HCT116 (cell line): ENCODE data around the gene TMEM131. TPM values are rescaled to one million over a fixed set of nuclear protein-coding genes. Genes with fewer than 3 reads are reported as not detected.
"Not testable (repeated sequence)": the region's sequence is repeated elsewhere in the genome, so short reads cannot be mapped to it uniquely, and the experiment has no call there.

ENCODE experiments used
- ATAC-seq: fragments of 200-7000 bp; cut with Tn5 transposase; 2 replicates; pipeline ENCODE4 v1.9.1; 2020; ENCODE audit warnings: mild to moderate bottlenecking, moderate library complexity
- BruUV-seq: library from RNA; stranded (reverse); fragments of 400-500 nt; replicated peaks from 2 replicates; lab custom pipeline; 2021; lab: Mats Ljungman, UMichigan
- CTCF ChIA-PET: fragments of 300-600 bp; sonication (Branson Sonifier 250); formaldehyde crosslinking; loops from one replicate; lab custom pipeline; 2021; ENCODE audit warnings: antibody characterized with exemption; lab: Charles Lee
- POLR2A ChIA-PET: fragments of 300-600, 350-600 bp; sonication (Branson Sonifier 250); formaldehyde crosslinking; loops from one replicate; lab custom pipeline; 2021; ENCODE audit warnings: antibody characterized with exemption; lab: Charles Lee
- RAD21 ChIA-PET, 2 experiments: fragments of 300-600 bp; sonication (Branson Sonifier 250); formaldehyde crosslinking; loops; one replicate each; lab custom pipeline; 2023; ENCODE audit warnings: low total read pairs in 2 of 2; ENCODE audit not compliant: uncharacterized antibody in 2 of 2, unreplicated experiment in 2 of 2, low non-redundant PET in 1 of 2; lab: Charles Lee
- DNase-seq: peaks from one replicate; pipeline ENCODE4 v3.0.0-alpha.2; 2010; ENCODE audit warnings: low read depth, low spot score
- H2AFZ ChIP-seq: fragments of 200-600 bp; shearing (Covaris generic), sonication (generic); 2 replicates; pipeline ENCODE4 v1.6.1; 2017; ENCODE audit warnings: low read depth, mixed run types, mixed read lengths, antibody characterized with exemption, low read length; ENCODE audit not compliant: poor library complexity, severe bottlenecking
- H3K27ac ChIP-seq: 2 replicates; pipeline ENCODE4 v1.5.1; 2012; ENCODE audit warnings: low read depth, low read length
- H3K27me3 ChIP-seq: fragments of 200-600 bp; sonication (generic); 2 replicates; pipeline ENCODE4 v1.6.1; 2016; ENCODE audit warnings: mixed run types, low read length, mixed read lengths; ENCODE audit not compliant: insufficient read depth
- H3K36me3 ChIP-seq, 2 experiments: fragments of 200-500 bp in 1 of 2; fragments of 200-600 bp in 1 of 2; sonication (Bioruptor generic) in 1 of 2; sonication (generic) in 1 of 2; 2 replicates each; pipeline versions ENCODE4 v1.5.1 to v1.6.1; 2014 to 2016; ENCODE audit warnings: low read length in 2 of 2, inconsistent platforms in 1 of 2, mixed read lengths in 1 of 2, mixed run types in 1 of 2; ENCODE audit not compliant: insufficient read depth in 2 of 2, control insufficient read depth in 1 of 2
- H3K4me1 ChIP-seq, 2 experiments: fragments of 200-600 bp in 1 of 2; sonication (generic) in 1 of 2; 2 replicates each; pipeline versions ENCODE4 v1.5.1 to v1.6.1; 2012 to 2017; ENCODE audit warnings: low read length in 2 of 2, inconsistent platforms in 1 of 2, mild to moderate bottlenecking in 1 of 2, mixed read lengths in 1 of 2, mixed run types in 1 of 2, moderate library complexity in 1 of 2; ENCODE audit not compliant: insufficient read depth in 2 of 2, control insufficient read depth in 1 of 2
- H3K4me2 ChIP-seq: fragments of 200-600 bp; sonication (generic); 2 replicates; pipeline ENCODE4 v1.6.1; 2017; ENCODE audit warnings: mixed run types, low read length, mixed read lengths
- H3K4me3 ChIP-seq, 2 experiments: fragments of 200-600 bp in 1 of 2; sonication (generic) in 1 of 2; replicated peaks in 1 of 2; 2 replicates each; pipeline ENCODE4 v1.5.1; 2011 to 2016; ENCODE audit warnings: low read length in 2 of 2, control low read depth in 1 of 2, low read depth in 1 of 2, mild to moderate bottlenecking in 1 of 2, mixed read lengths in 1 of 2, mixed run types in 1 of 2
- H3K79me2 ChIP-seq: fragments of 200-600 bp; sonication (generic); 2 replicates; pipeline ENCODE4 v1.6.1; 2017; ENCODE audit warnings: mild to moderate bottlenecking, mixed run types, low read length, moderate library complexity, mixed read lengths; ENCODE audit not compliant: insufficient read depth
- H3K9ac ChIP-seq: fragments of 200-600 bp; sonication (generic); 2 replicates; pipeline ENCODE4 v1.6.1; 2016; ENCODE audit warnings: low read length, mixed read lengths
- H3K9me2 ChIP-seq: fragments of 200-600 bp; sonication (generic), shearing (Covaris generic); 2 replicates; pipeline ENCODE4 v1.6.1; 2017; ENCODE audit warnings: mixed run types, mild to moderate bottlenecking, moderate library complexity; ENCODE audit not compliant: insufficient read depth
- H3K9me3 ChIP-seq, 2 experiments: fragments of 200-500 bp in 1 of 2; fragments of 200-600 bp in 1 of 2; sonication (Bioruptor generic) in 1 of 2; sonication (generic) in 1 of 2; 2 replicates each; pipeline ENCODE4 v1.6.1; 2014 to 2017; ENCODE audit warnings: low read length in 2 of 2, mixed read lengths in 2 of 2, inconsistent platforms in 1 of 2, low read depth in 1 of 2, mild to moderate bottlenecking in 1 of 2, mixed run types in 1 of 2, moderate library complexity in 1 of 2; ENCODE audit not compliant: control insufficient read depth in 1 of 2, insufficient read depth in 1 of 2
- H4K20me1 ChIP-seq: fragments of 200-600 bp; sonication (generic), shearing (Covaris generic); 2 replicates; pipeline ENCODE4 v1.6.1; 2017; ENCODE audit warnings: mixed run types, mild to moderate bottlenecking, moderate library complexity; ENCODE audit not compliant: insufficient read depth
- CTCF ChIP-seq, 3 experiments: fragments of 200-600 bp in 1 of 3; sonication (generic) in 1 of 3; IDR thresholded peaks in 2 of 3; conservative IDR thresholded peaks in 1 of 3; 2 replicates each; pipeline ENCODE4 v1.5.1; 2012 to 2017; ENCODE audit warnings: low read depth in 2 of 3, low read length in 2 of 3, antibody characterized with exemption in 1 of 3, borderline replicate concordance in 1 of 3, control low read depth in 1 of 3, mild to moderate bottlenecking in 1 of 3, mixed read lengths in 1 of 3, mixed run types in 1 of 3, moderate library complexity in 1 of 3; ENCODE audit not compliant: insufficient read depth in 1 of 3
- EZH2 ChIP-seq: fragments of 200-600 bp; sonication (generic); IDR thresholded peaks from 2 replicates; pipeline ENCODE4 v1.6.1; 2017; ENCODE audit warnings: antibody characterized with exemption, mixed run types
- EZH2phosphoT487 ChIP-seq: fragments of 200-600 bp; IDR thresholded peaks from 2 replicates; pipeline ENCODE4 v1.6.1; 2018; ENCODE audit warnings: antibody characterized with exemption, borderline replicate concordance
- POLR2A ChIP-seq: IDR thresholded peaks from 2 replicates; pipeline ENCODE4 v1.7.0; 2011; ENCODE audit warnings: borderline replicate concordance; ENCODE audit not compliant: insufficient read depth, insufficient read length; ENCODE audit errors: extremely low read depth
- RAD21 ChIP-seq: IDR thresholded peaks from 2 replicates; pipeline ENCODE4 v1.6.1; 2012; ENCODE audit warnings: low read depth, mild to moderate bottlenecking
- SIN3A ChIP-seq: IDR thresholded peaks from 2 replicates; pipeline ENCODE4 v1.6.1; 2012; ENCODE audit warnings: low read depth
- SRF ChIP-seq: IDR thresholded peaks from 2 replicates; pipeline ENCODE4 v1.6.1; 2012; ENCODE audit warnings: low read depth
- YY1 ChIP-seq: IDR thresholded peaks from 2 replicates; pipeline ENCODE4 v1.6.1; 2011; ENCODE audit warnings: low read length, low read depth, moderate library complexity, mild to moderate bottlenecking; ENCODE audit not compliant: insufficient replicate concordance; ENCODE audit errors: extremely low read depth
- intact Hi-C: fragments of 100-400 bp; cut with micrococcal nuclease; formaldehyde crosslinking; loops from 2 replicates; pipeline ENCODE4 v1.10.0; 2022
- total RNA-seq: library from RNA; stranded (reverse); gene quantifications from one replicate; pipeline ENCODE4 v1.2.1, GENCODE V29; 2021; ENCODE audit not compliant: unreplicated experiment
- TF ChIP-seq, protein P1 (sequence below): IDR thresholded peaks from 2 replicates; pipeline ENCODE4 v1.6.1; 2012

Gene TMEM131
- total RNA-seq, 1 experiment from 2014 or later: 51.5 TPM

GRCh38 chr2:97712693-97713295 lies 283.0 kb downstream of the TMEM131 start:
- Histone ChIP-seq H3K4me3 (no peak overlapping the region), H4K20me1 (no peaks in the 10 kb centered on the region), H3K9me2 (no peaks in the 10 kb centered on the region), H3K27ac (no peak overlapping the region), H3K79me2 (no peaks in the 10 kb centered on the region), H3K4me1 (peaks cover 0 to 6% of the 10 kb centered on the region in 2 experiments; a peak in 2 of 4 replicates), H3K36me3 (no peaks in the 10 kb centered on the region), H3K9ac (no peak overlapping the region), H3K4me2 (no peak overlapping the region), H3K9me3 (no peaks in the 10 kb centered on the region), H2AFZ (no peak overlapping the region), H3K27me3 (no peaks in the 10 kb centered on the region)
- ChIA-PET CTCF (no interaction called here), POLR2A (no interaction called here), RAD21 (no interaction called here)
- no peak for DNase-seq
- no peak for TF ChIP-seq POLR2A
- intact Hi-C loops: no loop called here
- ATAC-seq: no peak
- no TSS peak for BruUV-seq

GRCh38 chr2:97712175-97712574 lies 283.6 kb downstream of the TMEM131 start:
- H3K9me2 ChIP-seq, RAD21 ChIA-PET, POLR2A ChIA-PET, H4K20me1 ChIP-seq, H3K27me3 ChIP-seq, H3K4me3 ChIP-seq, H3K79me2 ChIP-seq, intact Hi-C loops, H3K9ac ChIP-seq, H3K4me1 ChIP-seq, CTCF ChIA-PET, H3K9me3 ChIP-seq, DNase-seq, H2AFZ ChIP-seq, ATAC-seq, H3K27ac ChIP-seq, H3K4me2 ChIP-seq, BruUV-seq, H3K36me3 ChIP-seq: not testable (repeated sequence)

DNA sequence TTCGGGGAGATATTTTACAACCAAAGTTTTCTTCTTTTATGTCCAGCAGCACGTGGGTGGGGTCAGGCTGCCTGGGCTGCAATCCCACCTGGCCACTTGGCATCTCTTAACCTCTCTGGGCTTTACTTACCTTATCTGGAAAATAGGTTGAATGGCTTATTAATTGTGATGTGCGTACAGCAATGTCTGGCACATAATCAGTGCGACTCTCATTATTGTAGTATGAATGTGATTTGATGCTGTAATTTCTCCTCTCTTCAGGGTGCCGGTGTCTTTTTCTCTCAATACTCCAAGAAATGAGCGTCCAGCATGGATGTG lies 284.4 kb downstream of the TMEM131 start:
- H3K4me3 ChIP-seq: no peak overlapping the region
- H3K36me3 ChIP-seq: no peaks in the 10 kb centered on the region
- H3K4me1 ChIP-seq: peaks cover 0 to 6% of the 10 kb centered on the region in 2 experiments; a peak in 2 of 4 replicates
- intact Hi-C loops: no loop called here
- H3K27me3 ChIP-seq: no peaks in the 10 kb centered on the region
- H2AFZ ChIP-seq: no peak overlapping the region
- no peak overlapping the region for H3K9ac ChIP-seq
- H3K9me2 ChIP-seq: no peaks in the 10 kb centered on the region
- ChIA-PET POLR2A (no interaction called here), RAD21 (no interaction called here), CTCF (interaction anchor here (2.0 kb wide), 1 partner anchor 558 kb away, joined by 8 read pairs; no protein-coding TSS in a partner anchor)
- H3K27ac ChIP-seq: no peak overlapping the region
- H3K79me2 ChIP-seq: no peaks in the 10 kb centered on the region
- BruUV-seq: no TSS peak
- H4K20me1 ChIP-seq: no peaks in the 10 kb centered on the region
- ATAC-seq: no peak
- H3K9me3 ChIP-seq: no peaks in the 10 kb centered on the region
- TF ChIP-seq RAD21: no peak
- no peak for TF ChIP-seq YY1
- TF ChIP-seq CTCF (IDR thresholded peaks at IDR 0.05 in 2 of 3, conservative IDR thresholded peaks at IDR 0.05 in 1 of 3; ENCODE audit: borderline replicate concordance in 1 of 3, insufficient read depth in 1 of 3, low read depth in 2 of 3, low read length in 2 of 3): no peak
- no peak for TF ChIP-seq EZH2phosphoT487
- TF ChIP-seq SRF: no peak
- no peak for TF ChIP-seq SIN3A
- TF ChIP-seq, protein P1, sequence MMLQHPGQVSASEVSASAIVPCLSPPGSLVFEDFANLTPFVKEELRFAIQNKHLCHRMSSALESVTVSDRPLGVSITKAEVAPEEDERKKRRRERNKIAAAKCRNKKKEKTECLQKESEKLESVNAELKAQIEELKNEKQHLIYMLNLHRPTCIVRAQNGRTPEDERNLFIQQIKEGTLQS: no peak
- TF ChIP-seq EZH2: no peak
- no peak for DNase-seq
- no peak overlapping the region for H3K4me2 ChIP-seq
